H1 (cell line): ENCODE results near the gene ADRA2B.

Source experiments
- CTCF ChIP-seq, 3 experiments: IDR thresholded peaks; 1 replicate in 2 of 3; 2 replicates in 1 of 3; pipeline versions ENCODE4 v1.5.1 to v1.6.1; 2011; ENCODE audit warnings: low read length in 3 of 3, mild to moderate bottlenecking in 3 of 3, inconsistent platforms in 2 of 3, low read depth in 1 of 3, moderate library complexity in 1 of 3; ENCODE audit not compliant: insufficient read depth in 1 of 3; ENCODE audit errors: control extremely low read depth in 1 of 3
- FOSL1 ChIP-seq: IDR thresholded peaks from 2 replicates; pipeline ENCODE4 v1.6.1; 2011; ENCODE audit warnings: mild to moderate bottlenecking, low read depth, low read length, moderate library complexity; ENCODE audit not compliant: insufficient read depth
- KDM1A ChIP-seq: fragments of 200-600, 300-600 bp; sonication (generic); IDR thresholded peaks from 2 replicates; pipeline ENCODE4 v1.7.1; 2016; ENCODE audit warnings: mild to moderate bottlenecking, low read length, borderline replicate concordance
- RAD21 ChIP-seq, 2 experiments: IDR thresholded peaks in 1 of 2; conservative IDR thresholded peaks in 1 of 2; 2 replicates each; pipeline ENCODE4 v1.6.1; 2011; ENCODE audit warnings: low read depth in 2 of 2, low read length in 2 of 2, improper control_type of control experiment in 1 of 2, inconsistent platforms in 1 of 2, mild to moderate bottlenecking in 1 of 2, moderate library complexity in 1 of 2
- RFX5 ChIP-seq: IDR thresholded peaks from 2 replicates; pipeline ENCODE4 v1.6.1; 2011; ENCODE audit warnings: low read depth, low read length, improper control_type of control experiment, borderline replicate concordance
- RNF2 ChIP-seq: fragments of 200-900, 300-1000 bp; sonication (generic); IDR thresholded peaks from 2 replicates; pipeline ENCODE4 v1.7.1; 2016; ENCODE audit warnings: borderline replicate concordance, low read depth, mild to moderate bottlenecking, antibody characterized with exemption, low read length; ENCODE audit not compliant: poor library complexity, severe bottlenecking; ENCODE audit errors: missing control alignments
- SUZ12 ChIP-seq: fragments of 200-600 bp; sonication (generic); IDR thresholded peaks from 2 replicates; pipeline ENCODE4 v1.6.1; 2012; ENCODE audit warnings: mild to moderate bottlenecking, inconsistent platforms, low read length, moderate library complexity, mixed read lengths
- TAF1 ChIP-seq: IDR thresholded peaks from 2 replicates; pipeline ENCODE4 v1.6.1; 2011; ENCODE audit warnings: mild to moderate bottlenecking, low read depth, low read length
- TBP ChIP-seq: IDR thresholded peaks from 2 replicates; pipeline ENCODE4 v1.6.1; 2011; ENCODE audit warnings: low read depth, low read length, improper control_type of control experiment
- YY1 ChIP-seq: IDR thresholded peaks from 2 replicates; pipeline ENCODE4 v1.6.1; 2011; ENCODE audit warnings: low read depth, mild to moderate bottlenecking, low read length

DNA sequence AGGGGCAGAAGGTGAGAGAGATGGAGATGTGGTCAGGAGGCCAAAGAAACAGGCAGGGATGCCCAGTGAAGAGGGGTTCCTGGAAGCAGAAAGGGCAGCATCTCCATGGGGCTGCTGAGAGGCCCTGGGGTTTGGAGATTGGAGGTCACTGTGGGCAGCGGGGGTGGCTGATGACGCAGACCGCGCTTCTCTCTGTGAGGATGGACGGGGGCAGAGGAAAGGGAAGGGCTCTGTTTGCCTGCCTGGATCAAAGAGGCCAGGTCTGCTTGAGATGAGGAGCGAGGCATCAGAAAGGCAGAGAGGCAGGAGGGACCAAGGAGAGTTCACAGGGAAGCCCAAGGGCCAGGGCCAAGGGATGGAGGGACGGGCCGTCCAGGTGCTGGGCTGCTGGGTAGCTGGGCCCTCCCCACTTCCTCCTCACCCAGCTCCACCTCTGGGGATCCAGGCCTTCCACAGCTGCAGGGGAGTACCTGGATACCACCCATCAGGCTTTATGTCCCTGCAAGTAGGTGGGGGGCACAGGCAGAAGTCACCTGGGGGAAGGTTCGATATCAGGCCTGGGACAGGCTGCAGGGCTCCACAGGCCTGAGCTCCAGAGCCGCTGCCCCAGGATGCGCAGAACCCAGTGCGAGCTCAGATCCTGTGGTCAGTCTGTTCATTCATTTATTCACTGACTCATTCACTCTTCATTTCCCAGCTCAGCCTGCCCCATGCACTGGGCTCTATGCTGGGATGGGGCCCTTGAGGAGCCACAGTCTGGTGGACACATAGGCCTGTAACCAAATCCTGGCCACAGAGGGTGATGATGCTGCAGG, 30.6 kb downstream of the ADRA2B start:
- TF ChIP-seq TBP, result no peak
- no peak for TF ChIP-seq TAF1
- no peak for TF ChIP-seq FOSL1
- TF ChIP-seq RNF2, result no peak
- TF ChIP-seq YY1, result no peak
- no peak for TF ChIP-seq KDM1A
- no peak for TF ChIP-seq RFX5
- no peak for TF ChIP-seq CTCF (IDR thresholded peaks at IDR 0.05; ENCODE audit: control extremely low read depth in 1 of 3, insufficient read depth in 1 of 3, low read depth in 1 of 3, low read length in 3 of 3)
- TF ChIP-seq SUZ12, result no peak
- TF ChIP-seq RAD21 (IDR thresholded peaks at IDR 0.05 in 1 of 2, conservative IDR thresholded peaks at IDR 0.05 in 1 of 2; ENCODE audit: low read depth in 2 of 2, low read length in 2 of 2), result no peak
